Hematopoietic multipotent progenitor cell treated with erythropoietin and hydrocortisone succinate and interleukin-3 and kit ligand, for 15 days (in vitro differentiated cells): ENCODE measurements around the gene KIAA1328.

Experiments used
- DNase-seq: peaks from one replicate; pipeline ENCODE4 v3.0.0-alpha.2; 2015; ENCODE audit warnings: low spot score

The KIAA1328 gene

GRCh38 chr18:37253394-37254235 lies 424.7 kb downstream of the KIAA1328 start:
- DNase-seq = no peak

- DNase-seq = no peak
These were observed 425.4 kb downstream of the KIAA1328 start for GRCh38 chr18:37254236-37254754.

- no peak for DNase-seq
These were observed 426.0 kb downstream of the KIAA1328 start for GRCh38 chr18:37254973-37255372.

GRCh38 chr18:37258131-37258530 lies 429.2 kb downstream of the KIAA1328 start:
- no peak for DNase-seq

- no peak for DNase-seq
These were observed 429.9 kb downstream of the KIAA1328 start for GRCh38 chr18:37258819-37259218.

- no peak for DNase-seq
These were observed 430.8 kb downstream of the KIAA1328 start for GRCh38 chr18:37259711-37260110.

GRCh38 chr18:37260367-37261093 lies 431.6 kb downstream of the KIAA1328 start:
- no peak for DNase-seq

GRCh38 chr18:37261246-37261840 lies 432.4 kb downstream of the KIAA1328 start:
- DNase-seq = no peak

GRCh38 chr18:37261988-37262387 lies 433.1 kb downstream of the KIAA1328 start:
- DNase-seq = no peak

GRCh38 chr18:37264956-37265355 lies 436.0 kb downstream of the KIAA1328 start:
- no peak for DNase-seq

GRCh38 chr18:37265382-37265781 lies 436.5 kb downstream of the KIAA1328 start:
- DNase-seq = no peak

- no peak for DNase-seq
These were observed 437.4 kb downstream of the KIAA1328 start for GRCh38 chr18:37266290-37266689.

GRCh38 chr18:37270038-37270665 lies 441.2 kb downstream of the KIAA1328 start:
- peak; percentile 13 for DNase-seq

GRCh38 chr18:37270666-37271052 lies 441.7 kb downstream of the KIAA1328 start:
- DNase-seq = no peak

GRCh38 chr18:37272226-37272625 lies 443.3 kb downstream of the KIAA1328 start:
- DNase-seq = no peak

GRCh38 chr18:37272841-37273240 lies 443.9 kb downstream of the KIAA1328 start:
- DNase-seq = no peak

- no peak for DNase-seq
These were observed 445.6 kb downstream of the KIAA1328 start for GRCh38 chr18:37274309-37275236.

- DNase-seq = no peak
These were observed 446.4 kb downstream of the KIAA1328 start for GRCh38 chr18:37275237-37275741.

GRCh38 chr18:37276111-37276890 lies 447.4 kb downstream of the KIAA1328 start:
- DNase-seq = no peak

GRCh38 chr18:37277804-37278203 lies 448.9 kb downstream of the KIAA1328 start:
- DNase-seq = no peak
